B cell (primary cell): ENCODE data around the gene NLGN4Y. TPM values are rescaled to one million over a fixed set of nuclear protein-coding genes. Genes with fewer than 3 reads are reported as not detected.

Experiments used
- ATAC-seq: fragments of 200-7000 bp; cut with Tn5 transposase; one replicate; pipeline ENCODE4 v1.10.0; 2021; ENCODE audit warnings: low read depth, mild to moderate bottlenecking, moderate number of reproducible peaks, moderate library complexity
- CTCF ChIA-PET: fragments of 350-600 bp; sonication (Branson Sonifier 250); formaldehyde crosslinking; loops from one replicate; lab custom pipeline; 2021; ENCODE audit warnings: antibody characterized with exemption, inconsistent platforms; lab: Charles Lee
- POLR2A ChIA-PET: fragments of 350-600 bp; sonication (Branson Sonifier 250); formaldehyde crosslinking; loops from one replicate; lab custom pipeline; 2021; ENCODE audit warnings: antibody characterized with exemption; lab: Charles Lee
- DNase-seq: peaks from one replicate; pipeline ENCODE4 v3.0.0; 2013
- H2AFZ ChIP-seq: 2 replicates; pipeline ENCODE4 v1.6.1; 2012; ENCODE audit warnings: mild to moderate bottlenecking, low read depth, low read length; ENCODE audit not compliant: insufficient read depth, poor library complexity, severe bottlenecking
- H3K27ac ChIP-seq, 2 donors: 1 replicate in 1 of 2; 2 replicates in 1 of 2; pipeline ENCODE4 v1.5.1; 2012 to 2013; ENCODE audit warnings: low read length in 2 of 2, mild to moderate bottlenecking in 2 of 2, moderate library complexity in 1 of 2
- H3K27me3 ChIP-seq, 4 experiments: fragments of 200-600 bp in 1 of 4; sonication (generic) in 1 of 4; replicated peaks in 1 of 4; 1 replicate in 2 of 4; 2 replicates in 2 of 4; pipeline versions ENCODE4 v1.6.1 to v1.7.0; 2013 to 2016; ENCODE audit warnings: low read length in 3 of 4, mild to moderate bottlenecking in 2 of 4, mixed read lengths in 1 of 4, moderate library complexity in 1 of 4; ENCODE audit not compliant: insufficient read depth in 4 of 4, control insufficient read depth in 3 of 4; ENCODE audit errors: control extremely low read depth in 1 of 4
- H3K36me3 ChIP-seq, 2 experiments: replicated peaks in 1 of 2; 1 replicate in 1 of 2; 2 replicates in 1 of 2; pipeline versions ENCODE4 v1.6.1 to v1.7.1; 2013; ENCODE audit warnings: low read length in 1 of 2; ENCODE audit not compliant: insufficient read depth in 2 of 2, control insufficient read depth in 1 of 2; ENCODE audit errors: control extremely low read depth in 1 of 2, extremely low read depth in 1 of 2
- H3K4me1 ChIP-seq, 2 donors: fragments of 200-600 bp in 1 of 2; sonication (generic) in 1 of 2; 1 replicate in 1 of 2; 2 replicates in 1 of 2; pipeline versions ENCODE4 v1.5.1 to v1.6.1; 2013 to 2017; ENCODE audit warnings: low read length in 2 of 2; ENCODE audit not compliant: control insufficient read depth in 2 of 2, insufficient read depth in 2 of 2
- H3K4me2 ChIP-seq: replicated peaks from 2 replicates; pipeline ENCODE3; 2012; ENCODE audit warnings: mild to moderate bottlenecking, low read depth, low read length; ENCODE audit not compliant: poor library complexity, severe bottlenecking
- H3K4me3 ChIP-seq, 5 experiments: fragments of 200-600 bp in 1 of 5; sonication (generic) in 1 of 5; 1 replicate in 3 of 5; 2 replicates in 2 of 5; pipeline versions ENCODE4 v1.5.1 to v1.7.0; 2011 to 2016; ENCODE audit warnings: low read length in 4 of 5, mild to moderate bottlenecking in 4 of 5, low read depth in 2 of 5, control low read depth in 1 of 5, moderate library complexity in 1 of 5; ENCODE audit not compliant: insufficient read depth in 1 of 5; ENCODE audit errors: control extremely low read depth in 1 of 5, extremely low read depth in 1 of 5
- H3K79me2 ChIP-seq: fragments of 200-600 bp; sonication (generic); one replicate; pipeline ENCODE4 v1.6.0; 2016; ENCODE audit warnings: low read length; ENCODE audit not compliant: control insufficient read depth, insufficient read depth
- H3K9ac ChIP-seq: fragments of 200-600 bp; sonication (generic); 2 replicates; pipeline ENCODE4 v1.6.1; 2017; ENCODE audit warnings: mild to moderate bottlenecking, low read length, moderate library complexity
- H3K9me3 ChIP-seq, 3 donors: one replicate each; pipeline versions ENCODE4 v1.6.1 to v1.7.1; 2013; ENCODE audit warnings: low read length in 2 of 3; ENCODE audit not compliant: control insufficient read depth in 2 of 3, insufficient read depth in 1 of 3; ENCODE audit errors: control extremely low read depth in 1 of 3
- H4K20me1 ChIP-seq: 2 replicates; pipeline ENCODE4 v1.6.0; 2012; ENCODE audit warnings: mild to moderate bottlenecking, low read length; ENCODE audit not compliant: insufficient read depth, control insufficient read depth, poor library complexity, severe bottlenecking
- H3K27ac Mint-ChIP-seq: one replicate; pipeline ENCODE4 v1.8.0; 2021; ENCODE audit warnings: mixed read lengths
- H3K27me3 Mint-ChIP-seq: one replicate; pipeline ENCODE4 v1.8.0; 2021; ENCODE audit warnings: mixed read lengths
- H3K4me1 Mint-ChIP-seq: one replicate; pipeline ENCODE4 v1.8.0; 2021; ENCODE audit warnings: mixed read lengths
- H3K4me3 Mint-ChIP-seq: one replicate; pipeline ENCODE4 v1.8.0; 2021; ENCODE audit warnings: mixed read lengths
- H3K9me3 Mint-ChIP-seq: one replicate; pipeline ENCODE4 v1.8.0; 2022; ENCODE audit warnings: mixed read lengths; ENCODE audit not compliant: insufficient read depth
- CTCF ChIP-seq: fragments of 200-600 bp; IDR thresholded peaks from one replicate; pipeline ENCODE4 v1.8.0; 2022; ENCODE audit warnings: antibody characterized with exemption, mild to moderate bottlenecking
- EZH2 ChIP-seq: IDR thresholded peaks from 2 replicates; pipeline ENCODE4 v1.6.1; 2012; ENCODE audit warnings: borderline replicate concordance, low read depth, mild to moderate bottlenecking, moderate library complexity, low read length; ENCODE audit not compliant: insufficient read depth, poor library complexity, severe bottlenecking
- WGBS: methylation state at CpG from one replicate; pipeline ENCODE4 v1.1.5; 2013; ENCODE audit warnings: missing lambda C conversion rate; ENCODE audit not compliant: insufficient coverage; 5-methylcytosine and 5-hydroxymethylcytosine counted together
- intact Hi-C: fragments of 100-400 bp; cut with micrococcal nuclease; formaldehyde crosslinking; loops from one replicate; pipeline ENCODE4 v1.10.0; 2022
- polyA plus RNA-seq: library from polyadenylated mRNA; depleted of rRNA; stranded (reverse); fragments of >200 nt; gene quantifications from 2 replicates; pipeline ENCODE4 v1.2.3, GENCODE V29; 2012
- total RNA-seq, 2 donors: library from RNA; stranded (reverse); fragments of 120-200 nt in 1 of 2; gene quantifications; 1 replicate in 1 of 2; 2 replicates in 1 of 2; pipeline versions ENCODE4 v1.2.3 to v1.2.4, GENCODE V29; 2013 to 2022

Gene NLGN4Y
- total and polyA plus RNA-seq, 2 donors (not counting 1 experiment from before 2014, with no cell fraction given), result 1.9 TPM; not detected in 1

DNA sequence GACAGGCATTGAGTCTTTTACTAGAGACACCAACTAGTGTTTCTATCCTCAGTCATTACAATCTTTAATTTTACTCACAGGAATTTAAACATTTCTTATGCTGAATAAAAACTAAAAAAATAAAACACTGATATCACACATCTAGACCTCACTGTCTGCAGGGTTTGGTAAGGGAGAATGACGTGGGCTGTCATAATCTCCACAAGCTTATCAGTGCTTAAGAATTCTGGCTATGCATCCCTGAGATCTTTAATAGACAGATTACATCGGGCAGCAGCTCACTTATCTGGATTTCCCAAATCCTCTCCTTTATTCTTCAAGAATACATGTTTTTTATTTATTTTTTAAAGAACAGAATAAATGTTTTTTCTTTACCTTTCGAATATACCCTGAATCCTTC is 313.1 kb downstream of the NLGN4Y start:
- H3K27ac ChIP-seq, result no peak overlapping the region
- H3K4me1 ChIP-seq, result no peaks in the 10 kb centered on the region
- Mint-ChIP-seq H3K9me3 (no peaks in the 10 kb centered on the region), H3K4me1 (peaks cover 9% of the 10 kb centered on the region), H3K27me3 (no peaks in the 10 kb centered on the region), H3K4me3 (no peak overlapping the region), H3K27ac (no peak overlapping the region)
- H3K27me3 ChIP-seq, result no peaks in the 10 kb centered on the region
- no peak overlapping the region for H3K4me3 ChIP-seq
- POLR2A ChIA-PET, result no interaction called here
- no CpG with 5 or more reads among the region's 3 CpGs for WGBS
- ATAC-seq (no peak), DNase-seq (no peak)
- H3K9ac ChIP-seq, result no peak overlapping the region
- intact Hi-C loops, result no loop called here
- H4K20me1 ChIP-seq, result no peaks in the 10 kb centered on the region
- CTCF ChIA-PET, result no interaction called here
- H2AFZ ChIP-seq, result no peak overlapping the region
- TF ChIP-seq CTCF (no peak), EZH2 (no peak)
- H3K4me2 ChIP-seq, result no peak overlapping the region
- H3K36me3 ChIP-seq, result no peaks in the 10 kb centered on the region
- no peaks in the 10 kb centered on the region for H3K9me3 ChIP-seq
- no peaks in the 10 kb centered on the region for H3K79me2 ChIP-seq

DNA sequence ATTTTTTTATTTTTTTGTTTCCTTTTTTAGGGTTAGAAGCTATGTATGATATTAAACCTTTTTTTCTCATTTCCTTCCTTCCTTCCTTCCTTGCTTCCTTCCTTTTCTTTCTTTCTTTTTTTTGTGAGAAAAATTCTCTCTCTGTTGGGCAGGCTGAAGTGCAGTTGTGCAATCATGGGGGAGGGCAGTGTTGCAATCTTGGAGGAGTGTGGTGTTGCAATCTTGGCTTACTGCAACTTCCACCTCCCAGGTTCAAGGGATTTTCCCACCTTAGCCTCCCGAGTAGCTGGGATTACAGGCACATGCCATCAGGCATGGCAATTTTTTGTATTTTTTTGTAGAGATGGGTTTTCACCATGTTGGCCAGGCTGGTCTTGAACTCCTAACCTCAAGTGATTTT is 326.4 kb downstream of the NLGN4Y start:
- no peak overlapping the region for H3K4me3 Mint-ChIP-seq
- no peak overlapping the region for H2AFZ ChIP-seq
- no peak overlapping the region for H3K4me3 ChIP-seq
- H4K20me1 ChIP-seq, result no peaks in the 10 kb centered on the region
- H3K27ac ChIP-seq, result no peak overlapping the region
- intact Hi-C loops, result no loop called here
- H3K4me1 ChIP-seq, result no peaks in the 10 kb centered on the region
- ChIA-PET POLR2A (no interaction called here), CTCF (no interaction called here)
- H3K4me2 ChIP-seq, result no peak overlapping the region
- no peak overlapping the region for H3K9ac ChIP-seq
- TF ChIP-seq CTCF (no peak), EZH2 (no peak)
- no peaks in the 10 kb centered on the region for H3K27me3 ChIP-seq
- no peaks in the 10 kb centered on the region for H3K36me3 ChIP-seq
- H3K79me2 ChIP-seq, result no peaks in the 10 kb centered on the region
- no peak for DNase-seq
- no peaks in the 10 kb centered on the region for H3K27me3 Mint-ChIP-seq
- no CpG with 5 or more reads among the region's 1 CpG for WGBS
- H3K4me1 Mint-ChIP-seq, result no peaks in the 10 kb centered on the region
- H3K27ac Mint-ChIP-seq, result no peak overlapping the region
- H3K9me3 Mint-ChIP-seq, result no peaks in the 10 kb centered on the region
- H3K9me3 ChIP-seq, result no peaks in the 10 kb centered on the region
- ATAC-seq, result no peak
